Ectodermal cell (in vitro differentiated cells): Measurements from ENCODE around the gene ZFHX3.

Experiments
- H3K27ac ChIP-seq: 2 replicates; pipeline ENCODE4 v1.7.0; 2013; ENCODE audit warnings: mild to moderate bottlenecking, low read depth, low read length; ENCODE audit not compliant: insufficient read depth, poor library complexity, severe bottlenecking
- H3K27me3 ChIP-seq: 2 replicates; pipeline ENCODE4 v1.7.0; 2013; ENCODE audit warnings: mild to moderate bottlenecking, low read length; ENCODE audit not compliant: insufficient read depth, control insufficient read depth, poor library complexity, severe bottlenecking
- H3K36me3 ChIP-seq: one replicate; pipeline ENCODE4 v1.7.0; 2013; ENCODE audit warnings: low read length; ENCODE audit not compliant: control insufficient read depth, insufficient read depth
- H3K4me1 ChIP-seq: one replicate; pipeline ENCODE4 v1.7.0; 2013; ENCODE audit warnings: low read length; ENCODE audit not compliant: control insufficient read depth, insufficient read depth
- H3K4me3 ChIP-seq: 2 replicates; pipeline ENCODE4 v1.7.0; 2013; ENCODE audit warnings: low read depth, low read length, control low read depth; ENCODE audit not compliant: insufficient read depth
- H3K9me3 ChIP-seq: 2 replicates; pipeline ENCODE4 v1.7.0; 2013; ENCODE audit warnings: mild to moderate bottlenecking, low read length, moderate library complexity; ENCODE audit not compliant: control insufficient read depth
- WGBS, 2 experiments: methylation state at CpG; one replicate each; pipeline ENCODE4 v1.1.7; 2013; ENCODE audit warnings: missing lambda C conversion rate in 2 of 2; 5-methylcytosine and 5-hydroxymethylcytosine counted together

The ZFHX3 gene

GRCh38 chr16:72833482-72833881 lies 214.4 kb downstream of the ZFHX3 start:
- H3K27ac ChIP-seq, result no peak overlapping the region
- H3K4me1 ChIP-seq, result peaks cover 6% of the 10 kb centered on the region
- H3K27me3 ChIP-seq, result no peaks in the 10 kb centered on the region
- H3K36me3 ChIP-seq, result no peaks in the 10 kb centered on the region
- WGBS, 2 experiments, result 87 to 97% methylated on average over 3 of the region's 3 CpGs
- H3K4me3 ChIP-seq, result no peak overlapping the region
- no peaks in the 10 kb centered on the region for H3K9me3 ChIP-seq

GRCh38 chr16:72832621-72833248 lies 215.2 kb downstream of the ZFHX3 start:
- 52 to 53% methylated on average over 13 of the region's 13 CpGs for WGBS, 2 experiments
- H3K4me1 ChIP-seq, result no peaks in the 10 kb centered on the region
- no peaks in the 10 kb centered on the region for H3K27me3 ChIP-seq
- H3K27ac ChIP-seq, result no peak overlapping the region
- no peaks in the 10 kb centered on the region for H3K9me3 ChIP-seq
- no peak overlapping the region for H3K4me3 ChIP-seq
- H3K36me3 ChIP-seq, result no peaks in the 10 kb centered on the region

- Histone ChIP-seq H3K27ac (no peak overlapping the region), H3K36me3 (no peaks in the 10 kb centered on the region), H3K9me3 (no peaks in the 10 kb centered on the region), H3K4me3 (no peak overlapping the region), H3K4me1 (no peaks in the 10 kb centered on the region), H3K27me3 (no peaks in the 10 kb centered on the region)
- WGBS, 2 experiments, result 91 to 92% methylated on average over 12 of the region's 12 CpGs
These were observed 217.8 kb downstream of the ZFHX3 start for GRCh38 chr16:72829846-72830775.

GRCh38 chr16:72827866-72828265 lies 220.1 kb downstream of the ZFHX3 start:
- Histone ChIP-seq H3K27ac (no peak overlapping the region), H3K27me3 (no peaks in the 10 kb centered on the region), H3K4me1 (no peaks in the 10 kb centered on the region), H3K36me3 (no peaks in the 10 kb centered on the region), H3K9me3 (no peaks in the 10 kb centered on the region), H3K4me3 (no peak overlapping the region)
- WGBS, 2 experiments, result 96 to 97% methylated on average over 4 to 5 of the region's 7 CpGs

- Histone ChIP-seq H3K27ac (no peak overlapping the region), H3K36me3 (no peaks in the 10 kb centered on the region), H3K4me1 (no peaks in the 10 kb centered on the region), H3K27me3 (no peaks in the 10 kb centered on the region), H3K9me3 (no peaks in the 10 kb centered on the region), H3K4me3 (no peak overlapping the region)
- WGBS, 2 experiments, result 93 to 95% methylated on average over 10 of the region's 11 CpGs
These were observed 221.9 kb downstream of the ZFHX3 start for GRCh38 chr16:72825912-72826621.

GRCh38 chr16:72824761-72825160 lies 223.2 kb downstream of the ZFHX3 start:
- WGBS, 2 experiments, result 84 to 93% methylated on average over 4 to 5 of the region's 5 CpGs
- H3K27ac ChIP-seq, result no peak overlapping the region
- no peaks in the 10 kb centered on the region for H3K9me3 ChIP-seq
- no peak overlapping the region for H3K4me3 ChIP-seq
- no peaks in the 10 kb centered on the region for H3K36me3 ChIP-seq
- H3K4me1 ChIP-seq, result no peaks in the 10 kb centered on the region
- no peaks in the 10 kb centered on the region for H3K27me3 ChIP-seq

- Histone ChIP-seq H3K9me3 (no peaks in the 10 kb centered on the region), H3K4me3 (no peak overlapping the region), H3K27ac (no peak overlapping the region), H3K4me1 (no peaks in the 10 kb centered on the region), H3K27me3 (no peaks in the 10 kb centered on the region), H3K36me3 (no peaks in the 10 kb centered on the region)
- 92 to 97% methylated on average over 3 to 4 of the region's 4 CpGs for WGBS, 2 experiments
These were observed 223.9 kb downstream of the ZFHX3 start for GRCh38 chr16:72824027-72824426.

- Histone ChIP-seq H3K27ac (no peak overlapping the region), H3K4me1 (no peaks in the 10 kb centered on the region), H3K27me3 (no peaks in the 10 kb centered on the region), H3K9me3 (no peaks in the 10 kb centered on the region), H3K4me3 (no peak overlapping the region), H3K36me3 (no peaks in the 10 kb centered on the region)
- WGBS, 2 experiments, result 95 to 96% methylated on average over 9 of the region's 9 CpGs
These were observed 226.6 kb downstream of the ZFHX3 start for GRCh38 chr16:72821185-72821950.

GRCh38 chr16:72819345-72819744 lies 228.6 kb downstream of the ZFHX3 start:
- 93 to 94% methylated on average over 6 of the region's 6 CpGs for WGBS, 2 experiments
- Histone ChIP-seq H3K27me3 (no peaks in the 10 kb centered on the region), H3K4me1 (no peaks in the 10 kb centered on the region), H3K36me3 (no peaks in the 10 kb centered on the region), H3K9me3 (no peaks in the 10 kb centered on the region), H3K4me3 (no peak overlapping the region), H3K27ac (no peak overlapping the region)
